OCI-LY7 (cell line): ENCODE results near the gene DNAH17. TPM values are rescaled to one million over a fixed set of nuclear protein-coding genes. Genes with fewer than 3 reads are reported as not detected.

ENCODE experiments used
- BruUV-seq: library from RNA; stranded (reverse); fragments of 400-500 nt; replicated peaks from 2 replicates; lab custom pipeline; 2021; lab: Mats Ljungman, UMichigan
- CTCF ChIA-PET: fragments of 300-600 bp; sonication (Branson Sonifier 250); formaldehyde crosslinking; loops from one replicate; lab custom pipeline; 2022; ENCODE audit warnings: antibody characterized with exemption; ENCODE audit not compliant: unreplicated experiment; lab: Charles Lee
- POLR2A ChIA-PET: fragments of 300-600 bp; sonication (Branson Sonifier 250); formaldehyde crosslinking; loops from one replicate; lab custom pipeline; 2022; ENCODE audit warnings: antibody characterized with exemption; lab: Charles Lee
- DNase-seq: peaks from one replicate; pipeline ENCODE4 v3.0.0-alpha.2; 2015; ENCODE audit warnings: low spot score
- H2AFZ ChIP-seq: fragments of 200-600 bp; sonication (generic), shearing (Covaris generic); 2 replicates; pipeline ENCODE4 v1.6.1; 2014; ENCODE audit warnings: mild to moderate bottlenecking, antibody characterized with exemption, low read length, moderate library complexity
- H3K27ac ChIP-seq: fragments of 200-600 bp; sonication (generic); 2 replicates; pipeline ENCODE4 v1.5.1; 2014; ENCODE audit warnings: mixed run types, low read depth, mild to moderate bottlenecking, moderate library complexity, low read length, inconsistent platforms; ENCODE audit not compliant: poor library complexity, severe bottlenecking
- H3K36me3 ChIP-seq: fragments of 200-600 bp; sonication (generic); 2 replicates; pipeline ENCODE4 v1.6.1; 2014; ENCODE audit warnings: mild to moderate bottlenecking, antibody characterized with exemption, low read length, moderate library complexity, mixed read lengths; ENCODE audit not compliant: insufficient read depth
- H3K4me1 ChIP-seq: fragments of 200-600 bp; sonication (generic); 2 replicates; pipeline ENCODE4 v1.5.1; 2014; ENCODE audit warnings: mild to moderate bottlenecking, low read length; ENCODE audit not compliant: insufficient read depth, poor library complexity, severe bottlenecking
- H3K4me2 ChIP-seq: fragments of 200-600 bp; sonication (generic); 2 replicates; pipeline ENCODE4 v1.6.1; 2014; ENCODE audit warnings: mild to moderate bottlenecking, low read length
- H3K4me3 ChIP-seq: fragments of 200-600 bp; sonication (generic); 2 replicates; pipeline ENCODE4 v1.5.1; 2014; ENCODE audit warnings: mild to moderate bottlenecking, low read depth, low read length; ENCODE audit not compliant: poor library complexity, severe bottlenecking
- H3K79me2 ChIP-seq: fragments of 200-600 bp; sonication (generic); 2 replicates; pipeline ENCODE4 v1.6.1; 2016; ENCODE audit warnings: low read depth, mild to moderate bottlenecking, low read length, moderate library complexity, mixed read lengths; ENCODE audit not compliant: insufficient read depth
- H3K9me2 ChIP-seq: fragments of 200-600 bp; sonication (generic); 2 replicates; pipeline ENCODE4 v1.6.1; 2016; ENCODE audit warnings: mild to moderate bottlenecking, low read length, mixed read lengths; ENCODE audit not compliant: insufficient read depth
- H3K9me3 ChIP-seq: fragments of 200-600 bp; sonication (generic); 2 replicates; pipeline ENCODE4 v1.6.1; 2014; ENCODE audit warnings: mild to moderate bottlenecking, mixed run types, low read length, mixed read lengths
- H4K20me1 ChIP-seq: fragments of 200-600 bp; sonication (generic); 2 replicates; pipeline ENCODE4 v1.6.1; 2014; ENCODE audit warnings: mild to moderate bottlenecking, antibody characterized with exemption, low read length, moderate library complexity, mixed read lengths; ENCODE audit not compliant: insufficient read depth
- CTCF ChIP-seq: fragments of 200-600 bp; sonication (generic); conservative IDR thresholded peaks from 2 replicates; pipeline ENCODE4 v1.5.1; 2014; ENCODE audit warnings: mild to moderate bottlenecking, antibody characterized with exemption, low read length, moderate library complexity, mixed read lengths
- EZH2phosphoT487 ChIP-seq: fragments of 200-600 bp; sonication (generic); IDR thresholded peaks from 2 replicates; pipeline ENCODE4 v1.6.1; 2018; ENCODE audit warnings: low read depth, borderline replicate concordance, mild to moderate bottlenecking, mixed run types, antibody characterized with exemption, low read length, moderate library complexity, mixed read lengths
- intact Hi-C: fragments of 100-400 bp; cut with micrococcal nuclease; formaldehyde crosslinking; loops from one replicate; pipeline ENCODE4 v1.10.0; 2022; ENCODE audit not compliant: unreplicated experiment
- total RNA-seq, 2 experiments: library from RNA; depleted of rRNA in 1 of 2; stranded (reverse); fragments of >200 nt in 1 of 2; shearing (Covaris generic) in 1 of 2; gene quantifications; 2 replicates each; pipeline ENCODE4 v1.2.3, GENCODE V29; 2014 to 2022

The DNAH17 gene
- total RNA-seq, 2 experiments from 2014 or later = 0.89 to 1.1 TPM

- CTCF ChIA-PET = no interaction called here
- DNase-seq = no peak
Measured at GRCh38 chr17:78623541-78623940, 46.3 kb upstream of the DNAH17 start.

DNA sequence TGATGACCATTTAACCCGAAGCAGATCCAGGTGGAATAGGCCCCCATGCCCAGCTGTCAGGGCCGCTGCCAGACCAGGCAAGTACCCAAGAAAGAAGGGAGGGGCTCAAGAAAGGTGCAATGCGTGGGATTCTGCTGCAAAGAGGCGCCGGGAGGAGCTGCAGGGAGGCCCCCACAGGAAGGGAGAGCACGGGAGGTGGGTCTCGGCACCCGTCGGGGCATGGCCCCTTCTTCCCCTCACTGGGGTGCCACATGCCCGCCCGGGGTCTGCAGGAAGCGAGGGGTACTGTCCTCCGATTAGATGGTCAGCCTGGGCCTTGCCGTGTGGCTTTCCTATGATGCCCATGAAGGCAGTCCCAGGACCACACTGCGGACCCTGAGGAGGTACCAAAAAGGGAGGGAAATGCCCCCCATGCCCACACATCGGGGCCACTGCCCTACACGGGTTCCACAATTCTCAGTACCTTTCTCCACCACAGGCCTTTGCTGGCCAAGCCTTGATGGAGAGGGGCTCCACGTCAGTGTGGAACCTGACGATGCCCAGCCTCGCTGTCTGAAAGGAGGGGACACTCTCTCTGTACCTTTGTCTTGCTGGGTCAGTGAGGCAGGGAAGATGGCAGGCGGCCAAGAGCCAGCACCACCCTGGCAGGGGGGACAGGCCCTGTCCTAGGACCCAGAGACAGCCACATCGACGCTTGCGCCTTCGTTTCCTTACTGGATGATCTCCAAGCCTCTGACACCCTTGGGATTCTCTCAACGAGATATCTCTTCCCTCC, 45.5 kb upstream of the DNAH17 start:
- TF ChIP-seq CTCF = no peak
- no peak for TF ChIP-seq EZH2phosphoT487

More at GRCh38 chr17:78623541-78623940, 46.3 kb upstream of the DNAH17 start:
- Histone ChIP-seq H3K4me1 (no peaks in the 10 kb centered on the region), H3K36me3 (no peaks in the 10 kb centered on the region), H3K79me2 (no peaks in the 10 kb centered on the region), H3K9me3 (no peaks in the 10 kb centered on the region), H3K4me2 (no peak overlapping the region), H4K20me1 (no peaks in the 10 kb centered on the region), H3K27ac (no peak overlapping the region), H2AFZ (no peak overlapping the region), H3K4me3 (no peak overlapping the region), H3K9me2 (no peaks in the 10 kb centered on the region)
- intact Hi-C loops = no loop called here
- BruUV-seq = no TSS peak
- TF ChIP-seq CTCF (no peak), EZH2phosphoT487 (no peak)
- POLR2A ChIA-PET = no interaction called here

DNA sequence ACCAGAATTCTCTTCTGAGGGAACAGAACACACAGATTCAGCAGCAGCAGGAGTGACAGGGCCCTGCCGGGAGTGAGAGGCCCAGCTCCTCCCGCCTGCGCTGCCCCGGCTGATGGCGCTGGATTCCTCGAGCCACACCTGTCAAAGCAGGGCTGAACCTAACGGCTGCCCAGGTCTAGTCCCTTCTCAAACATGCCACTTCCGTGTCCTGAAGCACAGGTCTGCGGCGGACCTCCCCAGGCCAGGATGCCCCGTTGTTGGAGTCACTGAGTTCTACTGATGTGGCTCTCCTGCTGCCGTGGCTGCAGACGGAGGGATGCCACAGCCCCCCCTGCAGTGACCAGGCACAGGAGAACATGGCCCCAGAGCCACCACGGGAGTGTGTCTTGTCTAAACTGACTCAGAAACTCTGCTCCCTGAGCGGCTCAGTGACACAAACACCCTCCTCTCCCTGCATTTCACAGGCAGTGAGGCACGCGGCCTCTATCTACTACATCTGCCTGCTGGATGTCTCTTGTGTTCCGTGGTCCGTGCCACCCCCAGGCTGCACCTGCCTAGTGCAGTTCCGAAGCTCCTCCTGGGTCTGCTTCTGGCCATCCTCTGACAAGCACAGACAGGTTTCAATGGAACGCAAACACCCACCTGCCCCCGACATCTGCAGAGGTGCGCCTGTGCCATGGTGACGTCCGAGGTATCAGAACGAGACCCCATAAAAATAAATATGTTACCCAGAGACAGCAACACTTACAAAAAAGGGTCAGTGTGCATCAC, 44.7 kb upstream of the DNAH17 start:
- Histone ChIP-seq H4K20me1 (no peaks in the 10 kb centered on the region), H3K79me2 (no peaks in the 10 kb centered on the region), H3K27ac (no peak overlapping the region), H2AFZ (no peak overlapping the region), H3K4me3 (no peak overlapping the region), H3K9me2 (no peaks in the 10 kb centered on the region), H3K9me3 (no peaks in the 10 kb centered on the region), H3K4me2 (no peak overlapping the region), H3K36me3 (no peaks in the 10 kb centered on the region), H3K4me1 (no peaks in the 10 kb centered on the region)
- ChIA-PET CTCF (no interaction called here), POLR2A (no interaction called here)
- DNase-seq = no peak
- intact Hi-C loops = no loop called here
- no TSS peak for BruUV-seq
- no peak for TF ChIP-seq CTCF

More for the DNA sequence above, 45.5 kb upstream of the DNAH17 start:
- BruUV-seq = no TSS peak
- Histone ChIP-seq H3K4me2 (no peak overlapping the region), H3K9me3 (no peaks in the 10 kb centered on the region), H2AFZ (no peak overlapping the region), H3K4me3 (no peak overlapping the region), H3K36me3 (no peaks in the 10 kb centered on the region), H4K20me1 (no peaks in the 10 kb centered on the region), H3K27ac (no peak overlapping the region), H3K9me2 (no peaks in the 10 kb centered on the region), H3K79me2 (no peaks in the 10 kb centered on the region), H3K4me1 (no peaks in the 10 kb centered on the region)
- no peak for DNase-seq
- intact Hi-C loops = no loop called here
- ChIA-PET CTCF (no interaction called here), POLR2A (no interaction called here)
